Measurements from ENCODE around the gene C3orf70. TPM values are rescaled to one million over a fixed set of nuclear protein-coding genes. Genes with fewer than 3 reads are reported as not detected.

C3orf70 gene
- total RNA-seq, 1 donor from 2014 or later = 5.7 TPM

DNA sequence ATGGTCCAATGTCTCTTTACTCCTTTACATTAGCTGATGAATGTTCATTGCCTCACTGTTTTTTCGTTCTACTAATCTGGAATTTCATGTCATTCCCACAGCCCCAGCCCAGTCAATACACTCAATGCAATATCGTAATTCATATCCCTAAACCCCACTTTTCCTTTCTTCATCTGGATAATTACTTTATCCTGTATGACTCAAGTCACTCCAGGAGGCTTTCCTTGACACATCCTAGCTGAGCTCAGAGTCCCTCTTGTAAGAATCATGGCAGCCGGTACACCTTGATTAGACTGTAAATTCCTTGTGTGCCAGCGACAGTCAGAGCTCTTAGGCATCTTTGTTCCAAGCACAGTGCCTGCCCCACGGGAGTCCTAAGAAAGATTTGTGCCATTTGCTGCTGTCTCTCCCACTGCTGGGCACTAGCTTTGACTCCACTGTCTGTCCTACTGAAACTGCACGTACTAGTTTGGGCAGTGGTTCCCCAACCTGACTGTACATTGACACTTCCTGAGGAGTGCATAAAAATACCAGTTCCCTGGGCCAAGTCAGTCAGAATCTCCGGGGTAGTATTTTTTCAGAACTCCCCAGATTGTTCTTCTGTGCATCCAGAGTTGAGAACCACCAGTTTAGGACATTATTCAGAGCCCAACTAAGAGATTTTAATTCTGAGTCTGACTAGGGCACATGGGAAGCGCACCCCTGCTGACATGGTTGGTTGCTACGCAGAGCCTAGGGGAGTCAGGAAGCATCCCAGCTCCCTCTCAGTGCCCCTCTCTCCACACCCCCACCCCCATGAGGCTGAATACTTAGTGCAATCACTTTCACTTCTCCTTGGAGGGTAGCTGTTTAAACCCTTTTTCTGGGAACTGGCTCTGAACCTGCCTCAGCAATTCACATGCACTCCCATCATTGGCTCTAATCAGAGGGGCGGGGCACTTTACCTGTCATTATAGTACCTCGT, 19.5 kb upstream of the C3orf70 start:
- Mint-ChIP-seq H3K9me3 (ENCODE audit: unreplicated experiment) (no peaks in the 10 kb centered on the region), H3K27me3 (ENCODE audit: low read depth, unreplicated experiment) (peaks cover 1% of the 10 kb centered on the region), H3K36me3 (ENCODE audit: low read depth, unreplicated experiment) (no peaks in the 10 kb centered on the region), H3K27ac (ENCODE audit: unreplicated experiment) (no peak overlapping the region), H3K4me1 (ENCODE audit: low read depth, unreplicated experiment) (peaks cover 7% of the 10 kb centered on the region), H3K4me3 (ENCODE audit: unreplicated experiment) (no peak overlapping the region)
- Histone ChIP-seq H3K4me2 (ENCODE audit: low read length) (no peak overlapping the region), H3K4me1 (ENCODE audit: insufficient read depth, low read length) (peaks cover 4% of the 10 kb centered on the region), H3K27ac (ENCODE audit: low read depth, low read length) (no peak overlapping the region), H3K4me3 (ENCODE audit: insufficient read depth, low read depth, low read length) (no peak overlapping the region), H4K20me1 (ENCODE audit: insufficient read depth, low read length) (no peaks in the 10 kb centered on the region), H3K27me3 (ENCODE audit: insufficient read depth, low read length) (no peaks in the 10 kb centered on the region), H3K79me2 (ENCODE audit: insufficient read depth, low read length) (no peaks in the 10 kb centered on the region), H3K9me3 (ENCODE audit: insufficient read depth, low read depth, low read length) (no peaks in the 10 kb centered on the region), H2AFZ (ENCODE audit: low read depth, low read length) (no peak overlapping the region), H3K9ac (ENCODE audit: low read length) (no peak overlapping the region), H3K36me3 (ENCODE audit: insufficient read depth, low read length) (no peaks in the 10 kb centered on the region)
- FAIRE-seq (no peak), DNase-seq (ENCODE audit: low read depth) (no peak)
- no peak for TF ChIP-seq EZH2 (IDR thresholded peaks at IDR 0.05; ENCODE audit: insufficient read depth, low read length)
- TF ChIP-seq, protein P1, sequence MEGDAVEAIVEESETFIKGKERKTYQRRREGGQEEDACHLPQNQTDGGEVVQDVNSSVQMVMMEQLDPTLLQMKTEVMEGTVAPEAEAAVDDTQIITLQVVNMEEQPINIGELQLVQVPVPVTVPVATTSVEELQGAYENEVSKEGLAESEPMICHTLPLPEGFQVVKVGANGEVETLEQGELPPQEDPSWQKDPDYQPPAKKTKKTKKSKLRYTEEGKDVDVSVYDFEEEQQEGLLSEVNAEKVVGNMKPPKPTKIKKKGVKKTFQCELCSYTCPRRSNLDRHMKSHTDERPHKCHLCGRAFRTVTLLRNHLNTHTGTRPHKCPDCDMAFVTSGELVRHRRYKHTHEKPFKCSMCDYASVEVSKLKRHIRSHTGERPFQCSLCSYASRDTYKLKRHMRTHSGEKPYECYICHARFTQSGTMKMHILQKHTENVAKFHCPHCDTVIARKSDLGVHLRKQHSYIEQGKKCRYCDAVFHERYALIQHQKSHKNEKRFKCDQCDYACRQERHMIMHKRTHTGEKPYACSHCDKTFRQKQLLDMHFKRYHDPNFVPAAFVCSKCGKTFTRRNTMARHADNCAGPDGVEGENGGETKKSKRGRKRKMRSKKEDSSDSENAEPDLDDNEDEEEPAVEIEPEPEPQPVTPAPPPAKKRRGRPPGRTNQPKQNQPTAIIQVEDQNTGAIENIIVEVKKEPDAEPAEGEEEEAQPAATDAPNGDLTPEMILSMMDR (IDR thresholded peaks at IDR 0.05; ENCODE audit: insufficient read depth, low read depth, low read length) = no peak

DNA sequence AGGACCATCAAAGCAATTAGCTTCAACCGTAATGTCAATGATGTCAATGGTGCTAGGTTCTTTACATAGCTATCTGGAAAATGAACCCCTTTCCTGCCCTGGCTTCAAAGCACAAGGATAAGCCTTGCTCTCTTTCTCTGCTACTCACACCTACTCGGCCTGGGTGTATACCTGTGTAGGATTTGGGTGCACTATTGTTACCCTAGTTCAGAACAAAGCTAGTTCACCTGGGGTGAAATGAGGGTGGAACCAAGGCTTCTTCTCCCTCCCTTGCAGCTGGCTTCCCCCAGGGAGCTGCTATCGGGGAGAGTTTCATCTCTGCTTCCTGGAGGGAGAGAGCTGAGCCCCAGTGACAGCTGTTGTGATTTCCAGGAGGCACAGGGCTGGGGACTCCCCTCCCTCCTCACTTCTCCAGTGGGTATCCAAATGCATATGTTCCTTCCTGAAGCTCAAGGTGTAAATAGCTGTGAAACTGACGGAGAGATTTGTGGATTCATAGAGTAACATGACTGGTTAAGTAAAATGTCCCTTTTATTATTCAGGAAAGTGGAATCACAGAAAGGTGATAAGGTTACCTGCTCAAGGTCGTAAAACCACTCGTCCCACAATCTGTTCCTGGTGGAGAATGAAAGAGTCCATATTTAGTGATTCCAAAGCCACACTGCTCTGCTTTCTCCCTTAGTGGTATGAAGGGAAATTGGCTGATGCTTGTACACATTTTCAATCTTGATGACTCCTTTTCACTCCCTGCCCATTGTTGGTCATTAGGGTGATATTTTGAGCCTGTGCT, 11.8 kb upstream of the C3orf70 start:
- H3K4me2 ChIP-seq (ENCODE audit: low read length) = no peak overlapping the region
- no peak overlapping the region for H3K9ac ChIP-seq (ENCODE audit: low read length)
- H3K36me3 ChIP-seq (ENCODE audit: insufficient read depth, low read length) = no peaks in the 10 kb centered on the region
- Mint-ChIP-seq H3K9me3 (ENCODE audit: unreplicated experiment) (peaks cover 1% of the 10 kb centered on the region), H3K27me3 (ENCODE audit: low read depth, unreplicated experiment) (peaks cover 26% of the 10 kb centered on the region), H3K4me3 (ENCODE audit: unreplicated experiment) (no peak overlapping the region), H3K27ac (ENCODE audit: unreplicated experiment) (no peak overlapping the region), H3K4me1 (ENCODE audit: low read depth, unreplicated experiment) (no peaks in the 10 kb centered on the region), H3K36me3 (ENCODE audit: low read depth, unreplicated experiment) (no peaks in the 10 kb centered on the region)
- no peak for FAIRE-seq
- no peak for TF ChIP-seq EZH2 (IDR thresholded peaks at IDR 0.05; ENCODE audit: insufficient read depth, low read length)
- TF ChIP-seq, protein P1 (IDR thresholded peaks at IDR 0.05; ENCODE audit: insufficient read depth, low read depth, low read length) = no peak
- H3K9me3 ChIP-seq (ENCODE audit: insufficient read depth, low read depth, low read length) = no peaks in the 10 kb centered on the region
- no peaks in the 10 kb centered on the region for H3K27me3 ChIP-seq (ENCODE audit: insufficient read depth, low read length)
- H3K4me3 ChIP-seq (ENCODE audit: insufficient read depth, low read depth, low read length) = no peak overlapping the region
- DNase-seq (ENCODE audit: low read depth) = no peak
- no peak overlapping the region for H3K27ac ChIP-seq (ENCODE audit: low read depth, low read length)
- no peak overlapping the region for H2AFZ ChIP-seq (ENCODE audit: low read depth, low read length)
- no peaks in the 10 kb centered on the region for H3K4me1 ChIP-seq (ENCODE audit: insufficient read depth, low read length)
- H3K79me2 ChIP-seq (ENCODE audit: insufficient read depth, low read length) = no peaks in the 10 kb centered on the region
- no peaks in the 10 kb centered on the region for H4K20me1 ChIP-seq (ENCODE audit: insufficient read depth, low read length)
